A549 (cell line): ENCODE results near the gene RNF141.

ENCODE experiments used
- MAZ ChIP-seq: fragments of 150-350 bp; IDR thresholded peaks from 2 replicates; pipeline ENCODE4 v1.6.1; 2014; ENCODE audit warnings: antibody characterized with exemption, low read depth, low read length, borderline replicate concordance
- POLR2A ChIP-seq: IDR thresholded peaks from 2 replicates; pipeline ENCODE4 v1.6.1; 2012; ENCODE audit warnings: mild to moderate bottlenecking, low read length
- TF ChIP-seq, protein P1 (sequence below): fragments of 450-650 bp; IDR thresholded peaks from 2 replicates; pipeline ENCODE4 v1.6.1; 2014; ENCODE audit warnings: antibody characterized with exemption

GRCh38 chr11:10567446-10567845 lies 26.5 kb upstream of the RNF141 start:
- TF ChIP-seq, protein P1, sequence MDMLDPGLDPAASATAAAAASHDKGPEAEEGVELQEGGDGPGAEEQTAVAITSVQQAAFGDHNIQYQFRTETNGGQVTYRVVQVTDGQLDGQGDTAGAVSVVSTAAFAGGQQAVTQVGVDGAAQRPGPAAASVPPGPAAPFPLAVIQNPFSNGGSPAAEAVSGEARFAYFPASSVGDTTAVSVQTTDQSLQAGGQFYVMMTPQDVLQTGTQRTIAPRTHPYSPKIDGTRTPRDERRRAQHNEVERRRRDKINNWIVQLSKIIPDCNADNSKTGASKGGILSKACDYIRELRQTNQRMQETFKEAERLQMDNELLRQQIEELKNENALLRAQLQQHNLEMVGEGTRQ: no peak
- TF ChIP-seq MAZ (no peak), POLR2A (no peak)
